Liver (tissue), 9 donors: Measurements from ENCODE around the gene FRAS1. TPM values are rescaled to one million over a fixed set of nuclear protein-coding genes. Genes with fewer than 3 reads are reported as not detected.

Source experiments
- DNase-seq: peaks from one replicate; pipeline ENCODE4 v3.0.0-alpha.2; 2017; ENCODE audit warnings: low spot score
- H3K27ac ChIP-seq, 2 donors: one replicate each; pipeline ENCODE4 v1.7.0; 2013; ENCODE audit warnings: inconsistent platforms in 2 of 2, low read length in 2 of 2, control low read depth in 1 of 2, low read depth in 1 of 2, mild to moderate bottlenecking in 1 of 2
- H3K27me3 ChIP-seq, 4 donors: one replicate each; pipeline versions ENCODE4 v1.6.1 to v1.7.0; 2013; ENCODE audit warnings: low read length in 3 of 4, inconsistent platforms in 1 of 4, mild to moderate bottlenecking in 1 of 4, moderate library complexity in 1 of 4; ENCODE audit not compliant: control insufficient read depth in 4 of 4, insufficient read depth in 4 of 4
- H3K36me3 ChIP-seq, 4 donors: one replicate each; pipeline versions ENCODE4 v1.6.1 to v1.7.0; 2013; ENCODE audit warnings: low read length in 3 of 4, mild to moderate bottlenecking in 3 of 4, low read depth in 1 of 4, moderate library complexity in 1 of 4; ENCODE audit not compliant: control insufficient read depth in 4 of 4, insufficient read depth in 3 of 4
- H3K4me1 ChIP-seq, 4 donors: one replicate each; pipeline versions ENCODE4 v1.6.1 to v1.7.0; 2013; ENCODE audit warnings: low read length in 3 of 4, mild to moderate bottlenecking in 3 of 4, moderate library complexity in 1 of 4; ENCODE audit not compliant: control insufficient read depth in 4 of 4, insufficient read depth in 4 of 4
- H3K4me3 ChIP-seq, 3 donors: one replicate each; pipeline versions ENCODE4 v1.6.1 to v1.7.0; 2013; ENCODE audit warnings: low read length in 3 of 3, control low read depth in 1 of 3, low read depth in 1 of 3, mild to moderate bottlenecking in 1 of 3
- H3K9ac ChIP-seq, 2 donors: one replicate each; pipeline ENCODE4 v1.7.0; 2013; ENCODE audit warnings: low read length in 2 of 2, mild to moderate bottlenecking in 2 of 2, moderate library complexity in 2 of 2, control low read depth in 1 of 2, low read depth in 1 of 2
- H3K9me3 ChIP-seq, 4 donors: one replicate each; pipeline versions ENCODE4 v1.6.1 to v1.7.0; 2013; ENCODE audit warnings: low read length in 3 of 4; ENCODE audit not compliant: control insufficient read depth in 4 of 4
- EGR1 ChIP-seq, 2 donors: IDR thresholded peaks; 2 replicates each; pipeline ENCODE4 v1.6.1; 2016 to 2018; ENCODE audit warnings: antibody characterized with exemption in 2 of 2, low read depth in 2 of 2
- FOXA2 ChIP-seq: IDR thresholded peaks from 2 replicates; pipeline ENCODE4 v1.6.1; 2016; ENCODE audit warnings: antibody characterized with exemption
- GABPA ChIP-seq, 2 donors: IDR thresholded peaks in 1 of 2; conservative IDR thresholded peaks in 1 of 2; 2 replicates each; pipeline ENCODE4 v1.6.1; 2016; ENCODE audit warnings: antibody characterized with exemption in 2 of 2, mild to moderate bottlenecking in 1 of 2, moderate library complexity in 1 of 2
- HNF4A ChIP-seq, 2 donors: conservative IDR thresholded peaks; 2 replicates each; pipeline ENCODE4 v1.6.1; 2016; ENCODE audit warnings: antibody characterized with exemption in 2 of 2, mild to moderate bottlenecking in 2 of 2
- HNF4G ChIP-seq: IDR thresholded peaks from 2 replicates; pipeline ENCODE4 v1.6.1; 2016; ENCODE audit warnings: antibody characterized with exemption
- JUND ChIP-seq, 2 donors: IDR thresholded peaks; 2 replicates each; pipeline ENCODE4 v1.6.1; 2016; ENCODE audit warnings: antibody characterized with exemption in 2 of 2
- NR2F2 ChIP-seq: IDR thresholded peaks from 2 replicates; pipeline ENCODE4 v1.6.1; 2016; ENCODE audit warnings: antibody characterized with exemption
- RAD21 ChIP-seq, 2 donors: IDR thresholded peaks; 2 replicates each; pipeline ENCODE4 v1.6.1; 2016; ENCODE audit warnings: antibody characterized with exemption in 2 of 2, mild to moderate bottlenecking in 2 of 2
- RXRA ChIP-seq, 2 donors: IDR thresholded peaks; 2 replicates each; pipeline ENCODE4 v1.6.1; 2017 to 2018; ENCODE audit warnings: antibody characterized with exemption in 2 of 2, mild to moderate bottlenecking in 1 of 2
- SP1 ChIP-seq: IDR thresholded peaks from 2 replicates; pipeline ENCODE4 v1.6.1; 2018; ENCODE audit warnings: antibody characterized with exemption, mild to moderate bottlenecking
- TAF1 ChIP-seq: conservative IDR thresholded peaks from 2 replicates; pipeline ENCODE4 v1.6.1; 2016; ENCODE audit warnings: antibody characterized with exemption, mild to moderate bottlenecking
- YY1 ChIP-seq: IDR thresholded peaks from 2 replicates; pipeline ENCODE4 v1.6.1; 2016; ENCODE audit warnings: antibody characterized with exemption, mild to moderate bottlenecking
- WGBS: extraction: QIAGEN DNeasy Blood & Tissue Kit; methylation state at CpG from one replicate; pipeline ENCODE4 v1.1.7; 2013; 5-methylcytosine and 5-hydroxymethylcytosine counted together
- polyA plus RNA-seq, 2 donors: library from polyadenylated mRNA; stranded (reverse) in 1 of 2; unstranded in 1 of 2; fragments of 200-250 nt in 1 of 2; fragments of >200 nt in 1 of 2; fragmentation: Nextera tagmentation in 1 of 2; extraction: Ambion mirVana in 1 of 2; gene quantifications; one replicate each; pipeline versions ENCODE4 v1.2.1 to v1.2.3, GENCODE V29; 2013 to 2015
- total RNA-seq, 2 donors: library from RNA; depleted of rRNA; stranded (reverse); fragments of >200 nt; gene quantifications; one replicate each; pipeline ENCODE4 v1.2.3, GENCODE V29; 2014
- TF ChIP-seq, protein P1 (sequence below): fragments of 150-350 bp; IDR thresholded peaks from 2 replicates; pipeline ENCODE4 v1.5.1; 2017; ENCODE audit warnings: improper control_type of control experiment, low read depth, low read length; ENCODE audit not compliant: missing input control
- TF ChIP-seq, protein P2 (sequence below): IDR thresholded peaks from 2 replicates; pipeline ENCODE4 v1.6.1; 2016; ENCODE audit warnings: antibody characterized with exemption, mild to moderate bottlenecking
- TF ChIP-seq, protein P3 (sequence below): IDR thresholded peaks from 2 replicates; pipeline ENCODE4 v1.6.1; 2016; ENCODE audit warnings: antibody characterized with exemption
- TF ChIP-seq, protein P4 (sequence below): IDR thresholded peaks from 2 replicates; pipeline ENCODE4 v1.6.1; 2016; ENCODE audit warnings: antibody characterized with exemption
- donor health status: healthy.
- donor health status: healthy.
- donor health status: healthy.
- donor health status: healthy.
- donor health status: healthy.

Gene FRAS1
- total and polyA plus RNA-seq, 4 donors = 0.08 to 6.0 (median 1.1) TPM

DNA sequence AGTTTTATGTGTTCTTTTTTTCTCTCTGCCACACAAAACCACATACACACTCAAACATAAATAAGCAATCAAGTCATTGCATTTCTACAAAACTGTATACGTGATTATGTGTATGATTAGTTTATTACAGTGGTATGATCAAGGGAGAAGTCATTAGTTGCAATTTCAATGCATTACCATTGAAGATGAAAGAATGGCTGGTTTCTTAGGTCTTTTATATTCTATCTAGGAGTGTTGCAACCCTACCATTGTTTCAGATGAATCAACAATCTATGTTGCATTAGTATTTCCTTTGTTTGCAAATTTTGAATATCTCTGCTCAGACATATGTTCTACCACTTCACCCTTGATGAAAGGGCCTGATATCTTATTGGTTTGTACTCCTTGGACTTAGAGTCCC is 501.3 kb downstream of the FRAS1 start:
- no peak overlapping the region for H3K27ac ChIP-seq

DNA sequence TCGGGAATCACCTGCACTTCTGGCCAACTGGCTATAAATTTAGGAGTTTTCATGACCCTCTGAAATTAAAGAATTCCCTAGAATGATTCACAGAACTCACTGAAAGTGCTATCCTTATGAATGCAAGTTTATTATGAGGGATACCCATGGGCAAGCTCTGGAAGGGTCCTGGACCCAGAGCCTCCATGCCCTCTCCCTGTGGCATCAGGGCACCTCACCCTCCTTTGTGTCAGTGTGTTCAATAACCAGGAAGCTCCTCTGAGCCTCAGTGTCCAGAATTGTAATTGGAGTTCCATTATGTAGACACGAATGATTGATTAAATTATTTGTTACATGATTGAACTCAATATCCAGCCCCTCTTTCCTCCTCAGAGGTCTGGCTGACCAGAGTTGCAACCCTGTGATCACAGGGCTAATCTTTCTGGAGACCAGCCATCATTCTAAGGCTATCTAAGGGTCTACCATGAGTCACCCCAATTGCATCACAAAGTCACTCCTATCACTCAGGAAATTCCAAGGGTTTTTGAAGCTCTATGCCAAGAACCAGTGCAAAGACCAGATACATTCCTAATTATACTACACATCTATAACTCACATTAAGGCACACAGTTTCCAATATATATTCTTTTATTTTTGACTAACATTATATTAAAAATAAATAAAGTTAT is 503.3 kb downstream of the FRAS1 start:
- Histone ChIP-seq H3K27me3 (peaks cover 0 to 5% (median 1%) of the 10 kb centered on the region in 4 donors), H3K27ac (no peak overlapping the region), H3K36me3 (no peaks in the 10 kb centered on the region), H3K9ac (no peak overlapping the region), H3K4me1 (no peaks in the 10 kb centered on the region), H3K9me3 (no peaks in the 10 kb centered on the region), H3K4me3 (no peak overlapping the region)
- no peak for DNase-seq
- peak; percentile 55 for TF ChIP-seq NR2F2
- TF ChIP-seq HNF4A (conservative IDR thresholded peaks at IDR 0.05) = no peak
- no peak for TF ChIP-seq YY1
- no peak for TF ChIP-seq FOXA2
- TF ChIP-seq TAF1 = no peak
- peak; percentile 47 to 75 for TF ChIP-seq JUND (IDR thresholded peaks at IDR 0.05)
- 75% methylated on average over 2 of the region's 2 CpGs for WGBS

More for the DNA sequence above, 501.3 kb downstream of the FRAS1 start:
- 75% methylated on average over 1 of the region's 1 CpG for WGBS
- no peak for TF ChIP-seq HNF4G
- TF ChIP-seq, protein P1, sequence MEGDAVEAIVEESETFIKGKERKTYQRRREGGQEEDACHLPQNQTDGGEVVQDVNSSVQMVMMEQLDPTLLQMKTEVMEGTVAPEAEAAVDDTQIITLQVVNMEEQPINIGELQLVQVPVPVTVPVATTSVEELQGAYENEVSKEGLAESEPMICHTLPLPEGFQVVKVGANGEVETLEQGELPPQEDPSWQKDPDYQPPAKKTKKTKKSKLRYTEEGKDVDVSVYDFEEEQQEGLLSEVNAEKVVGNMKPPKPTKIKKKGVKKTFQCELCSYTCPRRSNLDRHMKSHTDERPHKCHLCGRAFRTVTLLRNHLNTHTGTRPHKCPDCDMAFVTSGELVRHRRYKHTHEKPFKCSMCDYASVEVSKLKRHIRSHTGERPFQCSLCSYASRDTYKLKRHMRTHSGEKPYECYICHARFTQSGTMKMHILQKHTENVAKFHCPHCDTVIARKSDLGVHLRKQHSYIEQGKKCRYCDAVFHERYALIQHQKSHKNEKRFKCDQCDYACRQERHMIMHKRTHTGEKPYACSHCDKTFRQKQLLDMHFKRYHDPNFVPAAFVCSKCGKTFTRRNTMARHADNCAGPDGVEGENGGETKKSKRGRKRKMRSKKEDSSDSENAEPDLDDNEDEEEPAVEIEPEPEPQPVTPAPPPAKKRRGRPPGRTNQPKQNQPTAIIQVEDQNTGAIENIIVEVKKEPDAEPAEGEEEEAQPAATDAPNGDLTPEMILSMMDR = no peak
- Histone ChIP-seq H3K9me3 (no peaks in the 10 kb centered on the region), H3K27me3 (peaks cover 0 to 3% (median under 1%) of the 10 kb centered on the region in 4 donors), H3K9ac (no peak overlapping the region), H3K4me1 (no peaks in the 10 kb centered on the region), H3K4me3 (no peak overlapping the region), H3K36me3 (no peaks in the 10 kb centered on the region)
- no peak for DNase-seq

DNA sequence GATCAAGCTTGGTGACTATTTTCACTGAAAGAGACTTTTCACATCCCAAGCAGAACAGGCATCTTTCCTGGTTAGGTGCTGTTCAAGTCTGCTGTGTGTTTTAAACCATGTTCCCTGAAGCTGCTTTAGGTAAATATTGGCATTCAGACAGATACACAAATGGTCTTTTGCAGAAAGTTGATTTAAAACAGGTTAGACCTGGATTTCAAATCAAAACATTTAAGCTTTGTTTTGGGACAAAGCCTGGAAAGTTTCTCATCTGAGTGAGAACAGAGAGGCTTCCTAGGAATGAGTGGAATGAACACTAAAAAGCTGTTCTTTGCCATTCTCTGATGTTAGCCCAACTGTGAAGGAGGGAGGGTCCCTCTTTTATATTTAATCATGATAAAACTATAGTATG is 504.6 kb downstream of the FRAS1 start:
- H3K4me1 ChIP-seq = no peaks in the 10 kb centered on the region
- no peak for DNase-seq

DNA sequence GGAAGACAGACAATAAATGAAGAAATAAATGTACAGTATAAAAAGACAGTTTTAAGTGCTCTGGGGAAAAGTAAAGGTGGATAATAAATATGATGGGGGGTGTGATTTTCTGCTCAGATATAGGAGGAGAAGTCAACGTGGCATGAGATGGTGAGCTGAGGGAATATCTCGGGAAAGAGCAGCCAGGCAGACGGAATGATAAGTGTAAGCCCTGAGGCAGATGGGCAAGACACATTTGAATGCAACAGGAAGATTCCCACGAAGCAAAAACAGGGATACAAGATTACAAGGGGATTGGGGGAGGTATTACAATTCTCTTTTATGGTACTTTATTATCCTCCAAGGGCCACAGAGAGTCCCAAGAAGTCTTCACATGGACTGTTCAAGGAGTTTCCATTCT is 505.6 kb downstream of the FRAS1 start:
- no peaks in the 10 kb centered on the region for H3K9me3 ChIP-seq
- H3K27me3 ChIP-seq = peaks cover 0 to 5% (median 1%) of the 10 kb centered on the region in 4 donors
- no peaks in the 10 kb centered on the region for H3K4me1 ChIP-seq
- DNase-seq = no peak
- 58% methylated on average over 4 of the region's 4 CpGs for WGBS
- no peak overlapping the region for H3K9ac ChIP-seq
- no peak overlapping the region for H3K4me3 ChIP-seq
- H3K27ac ChIP-seq = no peak overlapping the region
- H3K36me3 ChIP-seq = no peaks in the 10 kb centered on the region
- TF ChIP-seq HNF4A (conservative IDR thresholded peaks at IDR 0.05) (no peak), EGR1 (IDR thresholded peaks at IDR 0.05; ENCODE audit: low read depth in 2 of 2) (no peak), TAF1 (no peak), FOXA2 (no peak), RAD21 (IDR thresholded peaks at IDR 0.05) (no peak), JUND (IDR thresholded peaks at IDR 0.05) (no peak), HNF4G (no peak), GABPA (IDR thresholded peaks at IDR 0.05 in 1 of 2, conservative IDR thresholded peaks at IDR 0.05 in 1 of 2) (no peak), RXRA (IDR thresholded peaks at IDR 0.05) (no peak)
- TF ChIP-seq, protein P2, sequence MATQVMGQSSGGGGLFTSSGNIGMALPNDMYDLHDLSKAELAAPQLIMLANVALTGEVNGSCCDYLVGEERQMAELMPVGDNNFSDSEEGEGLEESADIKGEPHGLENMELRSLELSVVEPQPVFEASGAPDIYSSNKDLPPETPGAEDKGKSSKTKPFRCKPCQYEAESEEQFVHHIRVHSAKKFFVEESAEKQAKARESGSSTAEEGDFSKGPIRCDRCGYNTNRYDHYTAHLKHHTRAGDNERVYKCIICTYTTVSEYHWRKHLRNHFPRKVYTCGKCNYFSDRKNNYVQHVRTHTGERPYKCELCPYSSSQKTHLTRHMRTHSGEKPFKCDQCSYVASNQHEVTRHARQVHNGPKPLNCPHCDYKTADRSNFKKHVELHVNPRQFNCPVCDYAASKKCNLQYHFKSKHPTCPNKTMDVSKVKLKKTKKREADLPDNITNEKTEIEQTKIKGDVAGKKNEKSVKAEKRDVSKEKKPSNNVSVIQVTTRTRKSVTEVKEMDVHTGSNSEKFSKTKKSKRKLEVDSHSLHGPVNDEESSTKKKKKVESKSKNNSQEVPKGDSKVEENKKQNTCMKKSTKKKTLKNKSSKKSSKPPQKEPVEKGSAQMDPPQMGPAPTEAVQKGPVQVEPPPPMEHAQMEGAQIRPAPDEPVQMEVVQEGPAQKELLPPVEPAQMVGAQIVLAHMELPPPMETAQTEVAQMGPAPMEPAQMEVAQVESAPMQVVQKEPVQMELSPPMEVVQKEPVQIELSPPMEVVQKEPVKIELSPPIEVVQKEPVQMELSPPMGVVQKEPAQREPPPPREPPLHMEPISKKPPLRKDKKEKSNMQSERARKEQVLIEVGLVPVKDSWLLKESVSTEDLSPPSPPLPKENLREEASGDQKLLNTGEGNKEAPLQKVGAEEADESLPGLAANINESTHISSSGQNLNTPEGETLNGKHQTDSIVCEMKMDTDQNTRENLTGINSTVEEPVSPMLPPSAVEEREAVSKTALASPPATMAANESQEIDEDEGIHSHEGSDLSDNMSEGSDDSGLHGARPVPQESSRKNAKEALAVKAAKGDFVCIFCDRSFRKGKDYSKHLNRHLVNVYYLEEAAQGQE = no peak
- TF ChIP-seq, protein P3, sequence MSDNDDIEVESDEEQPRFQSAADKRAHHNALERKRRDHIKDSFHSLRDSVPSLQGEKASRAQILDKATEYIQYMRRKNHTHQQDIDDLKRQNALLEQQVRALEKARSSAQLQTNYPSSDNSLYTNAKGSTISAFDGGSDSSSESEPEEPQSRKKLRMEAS = no peak
- TF ChIP-seq, protein P4, sequence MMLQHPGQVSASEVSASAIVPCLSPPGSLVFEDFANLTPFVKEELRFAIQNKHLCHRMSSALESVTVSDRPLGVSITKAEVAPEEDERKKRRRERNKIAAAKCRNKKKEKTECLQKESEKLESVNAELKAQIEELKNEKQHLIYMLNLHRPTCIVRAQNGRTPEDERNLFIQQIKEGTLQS = no peak

More for the DNA sequence above, 504.6 kb downstream of the FRAS1 start:
- no peaks in the 10 kb centered on the region for H3K9me3 ChIP-seq
- H3K27me3 ChIP-seq = peaks cover 0 to 5% (median 1%) of the 10 kb centered on the region in 4 donors
- H3K27ac ChIP-seq = no peak overlapping the region
- H3K36me3 ChIP-seq = no peaks in the 10 kb centered on the region
- H3K9ac ChIP-seq = no peak overlapping the region
- H3K4me3 ChIP-seq = no peak overlapping the region
- no peak for TF ChIP-seq NR2F2
- peak; percentile 9 for TF ChIP-seq SP1
